NAMALWA (cell line): ENCODE data around the gene PTP4A2.

ENCODE experiments used
- DNase-seq: peaks from one replicate; pipeline ENCODE4 v3.0.0-alpha.2; 2015; ENCODE audit warnings: low spot score

The PTP4A2 gene

GRCh38 chr1:31938184-31938975 lies at the start of gene PTP4A2:
PTP4A2 (minus strand) TSS chr1:31938368; CDS start chr1:31919065, 19,303 bp downstream.
- DNase-seq, result peak; percentile 96

DNA sequence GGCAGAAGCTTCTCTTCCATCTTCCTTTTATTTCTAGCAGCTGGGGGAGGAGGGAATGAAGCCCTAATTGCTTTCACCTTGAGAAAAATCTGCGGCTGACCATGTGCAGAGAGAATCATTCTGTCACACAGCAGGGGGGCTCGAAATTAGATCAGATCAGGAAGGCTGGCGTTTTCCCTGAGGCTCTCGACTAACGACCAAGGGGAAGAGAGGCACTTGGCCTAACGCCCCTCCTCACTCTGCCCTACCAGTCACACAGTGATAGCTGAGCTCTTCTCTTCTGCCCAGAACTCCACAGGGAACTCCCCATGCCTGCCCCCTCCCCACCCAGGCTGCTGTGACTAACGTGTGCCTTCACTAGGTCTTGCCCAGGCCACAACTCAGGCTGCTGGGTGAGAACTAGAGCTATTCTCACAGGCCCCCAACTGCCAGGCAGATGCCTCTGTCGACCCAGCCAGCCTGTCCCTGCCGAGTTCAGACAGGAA lies 49.0 kb upstream of the PTP4A2 start:
- no peak for DNase-seq

GRCh38 chr1:31985430-31985829 lies 47.3 kb upstream of the PTP4A2 start:
- peak; percentile 83 for DNase-seq

GRCh38 chr1:31984419-31985347 lies 46.5 kb upstream of the PTP4A2 start:
- DNase-seq, result peak; percentile 76

GRCh38 chr1:31981972-31982371 lies 43.8 kb upstream of the PTP4A2 start:
- DNase-seq, result peak; percentile 17

DNA sequence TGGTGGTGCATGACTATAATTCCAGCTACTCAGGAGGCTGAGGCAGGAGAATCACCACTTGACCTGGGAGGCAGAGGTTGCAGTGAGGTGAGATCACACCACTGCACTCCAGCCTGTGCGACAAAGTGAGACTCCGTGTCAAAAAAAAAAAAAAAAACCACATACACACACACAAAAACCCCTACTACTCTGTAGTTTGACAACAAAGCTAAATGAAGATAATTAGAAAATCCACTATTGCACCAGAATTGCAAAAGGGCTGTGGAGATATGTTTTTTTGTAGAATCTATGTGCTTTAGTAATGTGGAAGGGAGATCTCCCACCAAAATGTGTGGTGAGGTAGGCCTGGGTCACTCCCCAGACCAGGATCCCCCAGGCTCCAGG lies 43.3 kb upstream of the PTP4A2 start:
- DNase-seq, result no peak

- DNase-seq, result peak; percentile 63
These were observed 42.8 kb upstream of the PTP4A2 start for GRCh38 chr1:31980835-31981455.

DNA sequence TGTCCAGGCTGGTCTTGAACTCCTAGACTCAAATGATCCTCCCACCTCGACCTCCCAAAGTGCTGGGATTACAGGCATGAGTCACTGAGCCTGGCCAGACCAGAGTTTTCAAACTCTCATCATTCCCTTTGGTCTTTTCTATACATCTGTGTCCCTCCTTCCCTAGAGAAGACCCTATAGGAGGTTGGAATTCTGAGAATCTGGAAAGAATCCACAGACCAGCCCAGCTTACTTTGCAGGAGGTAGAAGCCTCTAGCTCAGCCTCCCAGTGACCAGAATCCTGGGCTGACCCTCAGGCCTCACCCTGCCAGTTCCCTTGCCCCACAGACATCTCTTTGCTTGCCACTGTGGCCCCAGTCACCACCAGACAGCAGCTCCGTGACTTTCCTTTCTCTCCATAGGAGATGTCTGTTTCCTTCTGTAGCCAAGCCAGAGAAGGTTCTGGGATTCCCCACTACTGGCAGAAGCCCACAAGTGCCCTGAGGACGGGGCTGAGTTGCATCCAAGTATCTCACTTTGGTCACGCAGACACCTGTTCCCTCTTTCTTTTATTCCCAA lies 40.8 kb upstream of the PTP4A2 start:
- no peak for DNase-seq

- peak; percentile 47 for DNase-seq
These were observed 39.4 kb upstream of the PTP4A2 start for GRCh38 chr1:31977385-31978131.

DNA sequence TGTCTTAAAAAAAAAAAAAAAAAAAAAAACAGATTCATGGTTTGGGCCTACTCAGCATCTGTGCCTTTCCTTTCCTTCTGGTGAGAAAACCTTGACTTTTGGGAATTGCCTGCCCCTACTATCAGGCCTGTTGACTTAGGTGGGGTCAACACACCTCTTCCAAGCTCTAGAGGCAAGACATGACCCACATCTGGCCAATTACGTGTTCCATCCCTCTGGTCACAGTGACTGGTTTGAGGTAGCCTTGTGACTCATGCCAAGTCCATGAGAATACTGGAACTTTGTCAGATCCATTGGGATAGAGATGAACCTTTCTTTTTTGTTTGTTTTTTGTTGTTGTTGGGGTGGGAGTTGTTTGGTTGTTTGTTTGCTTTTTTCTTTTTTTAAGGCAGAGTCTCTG lies 38.2 kb upstream of the PTP4A2 start:
- DNase-seq, result no peak

GRCh38 chr1:31970873-31971272 lies 32.7 kb upstream of the PTP4A2 start:
- no peak for DNase-seq

DNA sequence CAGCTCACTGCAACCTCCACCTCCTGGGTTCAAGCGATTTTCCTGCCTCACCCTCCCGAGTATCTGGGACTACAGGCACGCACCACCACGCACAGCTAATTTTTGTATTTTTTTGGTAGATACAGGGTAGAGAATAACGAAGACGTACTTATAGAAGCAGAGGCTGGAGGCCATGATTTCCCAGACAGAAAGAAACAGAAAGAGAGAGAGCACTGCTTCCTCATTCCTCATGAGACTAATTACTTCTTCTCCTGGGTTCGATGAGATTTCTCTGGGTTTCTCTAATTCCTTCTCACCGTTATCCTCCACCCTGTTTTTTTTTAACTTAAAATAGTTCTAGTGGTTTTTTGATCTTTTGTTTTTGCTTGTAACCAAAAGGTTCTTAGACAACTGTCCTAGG lies 23.4 kb upstream of the PTP4A2 start:
- no peak for DNase-seq

GRCh38 chr1:31959521-31960340 lies 21.6 kb upstream of the PTP4A2 start:
- DNase-seq, result no peak

- peak; percentile 23 for DNase-seq
These were observed 19.8 kb upstream of the PTP4A2 start for GRCh38 chr1:31957701-31958674.

GRCh38 chr1:31955917-31956736 lies 18.0 kb upstream of the PTP4A2 start:
- DNase-seq, result peak; percentile 58

DNA sequence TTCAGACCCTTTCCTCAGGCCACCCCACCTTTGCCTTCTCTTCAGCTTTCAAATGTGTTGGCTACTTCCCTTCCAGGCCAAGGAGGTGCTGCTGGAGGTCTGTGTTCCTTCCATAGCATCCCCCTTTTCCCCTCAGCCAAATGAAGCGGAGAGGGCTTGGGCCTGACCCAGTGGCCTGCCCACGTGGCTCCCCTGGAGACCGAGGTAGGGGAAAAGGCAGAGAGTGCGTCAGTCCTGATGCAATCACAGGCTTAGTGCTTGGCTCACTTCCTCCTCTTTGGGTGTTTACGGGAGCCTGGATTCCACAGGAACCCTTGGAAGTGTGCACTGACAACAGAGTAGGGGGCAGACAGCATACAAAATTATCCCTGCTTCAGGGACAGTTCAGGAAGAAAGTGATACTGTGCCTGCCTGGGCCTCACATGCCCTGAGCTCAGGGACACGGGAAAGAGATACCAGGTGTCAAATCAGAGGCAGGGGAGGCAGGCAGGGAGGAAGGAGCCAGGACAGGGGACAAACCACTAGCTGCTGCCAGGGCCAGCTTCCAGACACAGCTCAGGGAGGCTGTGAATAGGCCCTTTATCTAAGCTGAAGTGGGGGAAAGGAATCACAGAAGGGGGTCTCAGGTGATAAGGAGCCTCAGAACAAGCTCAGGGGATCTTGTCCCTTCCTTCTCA lies 16.6 kb upstream of the PTP4A2 start:
- no peak for DNase-seq

DNA sequence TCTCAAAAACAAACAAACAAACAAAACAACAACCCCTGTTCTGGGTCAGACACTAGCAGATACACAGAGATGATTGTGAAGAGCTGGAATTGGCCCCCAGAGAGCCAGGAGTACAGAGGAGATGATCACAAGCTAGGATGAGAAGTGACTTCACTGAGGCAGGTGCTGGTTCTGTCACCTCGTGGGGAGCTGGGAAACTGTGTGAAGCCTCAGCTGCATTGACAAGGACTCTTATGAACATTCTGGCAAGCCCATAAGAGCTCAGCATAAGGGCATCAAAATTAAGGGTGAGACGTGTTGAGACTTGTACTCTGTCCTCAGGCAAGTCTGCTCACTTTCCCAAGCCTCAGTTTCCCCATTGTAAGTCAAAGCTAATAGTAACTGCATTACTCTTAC lies 14.7 kb upstream of the PTP4A2 start:
- no peak for DNase-seq

DNA sequence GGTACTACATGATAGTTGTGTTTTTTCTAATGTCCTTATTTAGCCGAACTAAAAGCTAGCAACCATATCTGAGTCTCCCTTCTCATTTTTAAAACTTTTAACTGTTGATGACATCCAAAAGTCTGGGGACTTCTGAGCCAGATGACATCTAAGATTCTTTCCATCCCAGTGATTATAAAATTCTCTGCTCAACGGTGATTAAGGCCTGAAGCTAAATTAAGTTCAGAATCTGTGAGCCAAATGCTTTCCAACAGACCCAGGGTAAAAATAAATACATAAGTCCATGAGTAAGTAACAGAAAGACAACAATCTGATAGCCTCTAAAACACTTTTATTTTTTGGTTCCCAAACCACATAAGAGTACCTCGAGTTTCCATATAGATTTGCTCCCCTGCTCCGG lies 13.1 kb upstream of the PTP4A2 start:
- DNase-seq, result no peak
